ENCODE measurements around the gene CELF4.

DNA sequence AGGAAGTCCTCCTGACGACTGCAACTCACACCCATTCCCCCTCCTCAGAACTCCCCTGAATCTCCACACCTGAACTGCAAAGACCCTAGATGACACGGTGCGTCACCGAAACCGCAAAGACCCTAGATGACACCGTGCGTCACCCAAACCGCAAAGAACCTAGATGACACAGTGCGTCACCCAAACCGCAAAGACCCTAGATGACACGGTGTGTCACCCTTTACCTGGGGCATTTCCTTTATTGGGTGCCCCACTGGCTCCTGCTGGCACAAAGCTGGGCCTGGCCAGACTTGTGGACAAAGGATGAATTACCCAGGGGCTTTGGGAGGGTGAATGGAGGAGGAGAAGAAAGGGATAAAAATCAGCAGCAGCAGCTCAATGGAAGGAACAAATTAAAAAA lies 123.8 kb downstream of the CELF4 start:
- TF ChIP-seq POLR2AphosphoS5 (IDR thresholded peaks at IDR 0.05; ENCODE audit: borderline replicate concordance, low read depth, low read length) (no peak), EZH2 (IDR thresholded peaks at IDR 0.05) (no peak), FOXP2 (optimal IDR thresholded peaks at IDR 0.05; ENCODE audit: control extremely low read depth, extremely low read length, insufficient read depth) (no peak)

Data from SK-N-MC (cell line).